ENCODE data around the gene GPR150. TPM values are rescaled to one million over a fixed set of nuclear protein-coding genes. Genes with fewer than 3 reads are reported as not detected.

The GPR150 gene
- total RNA-seq, 1 donor from 2014 or later: not detected

DNA sequence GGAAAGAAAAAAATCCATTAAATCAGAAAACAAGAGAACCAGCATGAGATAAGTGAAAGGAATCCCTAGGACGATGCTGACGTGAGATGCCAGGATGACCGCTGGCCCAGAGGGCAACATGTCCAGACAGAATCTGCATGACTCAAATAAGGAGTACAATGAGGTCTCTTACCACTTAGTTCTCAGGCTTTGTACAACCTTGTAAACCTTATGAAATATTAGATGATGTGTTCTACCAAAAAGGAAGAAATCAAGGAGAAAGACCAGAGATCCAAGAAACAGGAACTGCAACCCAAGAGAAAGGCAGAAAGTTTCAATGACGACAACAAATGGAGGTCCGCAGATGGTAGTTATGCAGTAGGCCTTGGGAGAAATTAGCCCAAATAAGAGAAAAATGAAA lies 2.8 kb upstream of the GPR150 start:
- TF ChIP-seq, protein P1, sequence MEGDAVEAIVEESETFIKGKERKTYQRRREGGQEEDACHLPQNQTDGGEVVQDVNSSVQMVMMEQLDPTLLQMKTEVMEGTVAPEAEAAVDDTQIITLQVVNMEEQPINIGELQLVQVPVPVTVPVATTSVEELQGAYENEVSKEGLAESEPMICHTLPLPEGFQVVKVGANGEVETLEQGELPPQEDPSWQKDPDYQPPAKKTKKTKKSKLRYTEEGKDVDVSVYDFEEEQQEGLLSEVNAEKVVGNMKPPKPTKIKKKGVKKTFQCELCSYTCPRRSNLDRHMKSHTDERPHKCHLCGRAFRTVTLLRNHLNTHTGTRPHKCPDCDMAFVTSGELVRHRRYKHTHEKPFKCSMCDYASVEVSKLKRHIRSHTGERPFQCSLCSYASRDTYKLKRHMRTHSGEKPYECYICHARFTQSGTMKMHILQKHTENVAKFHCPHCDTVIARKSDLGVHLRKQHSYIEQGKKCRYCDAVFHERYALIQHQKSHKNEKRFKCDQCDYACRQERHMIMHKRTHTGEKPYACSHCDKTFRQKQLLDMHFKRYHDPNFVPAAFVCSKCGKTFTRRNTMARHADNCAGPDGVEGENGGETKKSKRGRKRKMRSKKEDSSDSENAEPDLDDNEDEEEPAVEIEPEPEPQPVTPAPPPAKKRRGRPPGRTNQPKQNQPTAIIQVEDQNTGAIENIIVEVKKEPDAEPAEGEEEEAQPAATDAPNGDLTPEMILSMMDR (conservative IDR thresholded peaks at IDR 0.05): no peak
- H3K27ac Mint-ChIP-seq: no peak overlapping the region
- peaks cover 5% of the 10 kb centered on the region for H3K36me3 Mint-ChIP-seq
- no peak overlapping the region for H3K4me3 Mint-ChIP-seq
- peaks cover 35% of the 10 kb centered on the region for H3K27me3 Mint-ChIP-seq
- H3K4me1 Mint-ChIP-seq (ENCODE audit: unreplicated experiment): peaks cover 12% of the 10 kb centered on the region
- peaks cover 7% of the 10 kb centered on the region for H3K9me3 Mint-ChIP-seq
- no peak for DNase-seq (ENCODE audit: extremely low spot score, unreplicated experiment)

DNA sequence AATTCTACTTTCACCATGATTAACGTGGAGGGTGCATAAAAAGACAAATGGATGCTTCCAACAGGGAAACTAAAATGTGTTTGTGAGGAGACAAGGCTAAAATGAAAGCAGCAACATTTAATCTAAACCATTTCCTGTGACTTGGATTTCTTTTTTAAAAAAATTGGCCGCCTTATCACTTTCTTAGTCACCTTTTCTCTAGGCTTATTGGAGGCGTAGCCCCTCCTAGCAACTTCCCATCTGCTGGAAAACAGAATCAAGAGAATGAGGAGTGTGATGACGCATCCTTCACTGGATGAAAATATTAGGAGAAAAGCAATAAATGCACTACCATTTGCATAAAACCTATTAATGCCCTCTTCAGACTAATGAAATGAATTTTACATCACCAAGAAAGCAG lies 791 bp upstream of the GPR150 start:
- Mint-ChIP-seq H3K9me3 (no peaks in the 10 kb centered on the region), H3K27me3 (peaks cover 56% of the 10 kb centered on the region), H3K4me3 (peak overlapping the region; percentile 90), H3K36me3 (peaks cover 5% of the 10 kb centered on the region), H3K27ac (peak overlapping the region; percentile 64), H3K4me1 (ENCODE audit: unreplicated experiment) (peaks cover 12% of the 10 kb centered on the region)
- TF ChIP-seq, protein P1 (conservative IDR thresholded peaks at IDR 0.05): no peak
- DNase-seq (ENCODE audit: extremely low spot score, unreplicated experiment): no peak

DNA sequence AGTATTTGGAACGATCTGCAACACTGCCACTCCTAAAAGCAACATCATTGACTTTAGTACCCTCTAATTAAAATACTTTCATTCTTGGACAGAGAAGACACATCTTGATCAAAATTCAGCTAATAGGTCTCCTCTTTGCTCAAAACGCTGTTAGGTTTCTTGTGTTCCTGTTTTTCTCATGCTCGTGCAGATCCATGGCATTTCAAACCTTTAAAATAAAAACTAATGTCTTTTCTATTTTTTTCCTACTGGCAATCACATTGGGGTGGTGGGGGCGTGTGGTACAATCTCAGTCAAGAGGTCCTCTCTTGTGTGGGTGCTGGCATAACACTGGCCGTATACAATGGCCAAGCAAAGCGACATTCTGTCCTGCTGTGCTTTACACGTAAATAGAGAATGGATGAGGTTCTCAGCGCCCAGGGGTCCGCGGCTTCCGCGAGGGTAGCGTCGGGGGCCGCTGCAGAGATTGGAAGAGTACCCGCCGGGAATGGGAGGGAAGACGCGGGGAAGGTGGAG lies 315 bp upstream of the GPR150 start:
- Mint-ChIP-seq H3K4me3 (peak overlapping the region; percentile 90), H3K27me3 (peaks cover 60% of the 10 kb centered on the region), H3K9me3 (no peaks in the 10 kb centered on the region), H3K27ac (peak overlapping the region; percentile 8), H3K4me1 (ENCODE audit: unreplicated experiment) (peaks cover 12% of the 10 kb centered on the region), H3K36me3 (peaks cover 5% of the 10 kb centered on the region)
- no peak for DNase-seq (ENCODE audit: extremely low spot score, unreplicated experiment)
- TF ChIP-seq, protein P1 (conservative IDR thresholded peaks at IDR 0.05): no peak

DNA sequence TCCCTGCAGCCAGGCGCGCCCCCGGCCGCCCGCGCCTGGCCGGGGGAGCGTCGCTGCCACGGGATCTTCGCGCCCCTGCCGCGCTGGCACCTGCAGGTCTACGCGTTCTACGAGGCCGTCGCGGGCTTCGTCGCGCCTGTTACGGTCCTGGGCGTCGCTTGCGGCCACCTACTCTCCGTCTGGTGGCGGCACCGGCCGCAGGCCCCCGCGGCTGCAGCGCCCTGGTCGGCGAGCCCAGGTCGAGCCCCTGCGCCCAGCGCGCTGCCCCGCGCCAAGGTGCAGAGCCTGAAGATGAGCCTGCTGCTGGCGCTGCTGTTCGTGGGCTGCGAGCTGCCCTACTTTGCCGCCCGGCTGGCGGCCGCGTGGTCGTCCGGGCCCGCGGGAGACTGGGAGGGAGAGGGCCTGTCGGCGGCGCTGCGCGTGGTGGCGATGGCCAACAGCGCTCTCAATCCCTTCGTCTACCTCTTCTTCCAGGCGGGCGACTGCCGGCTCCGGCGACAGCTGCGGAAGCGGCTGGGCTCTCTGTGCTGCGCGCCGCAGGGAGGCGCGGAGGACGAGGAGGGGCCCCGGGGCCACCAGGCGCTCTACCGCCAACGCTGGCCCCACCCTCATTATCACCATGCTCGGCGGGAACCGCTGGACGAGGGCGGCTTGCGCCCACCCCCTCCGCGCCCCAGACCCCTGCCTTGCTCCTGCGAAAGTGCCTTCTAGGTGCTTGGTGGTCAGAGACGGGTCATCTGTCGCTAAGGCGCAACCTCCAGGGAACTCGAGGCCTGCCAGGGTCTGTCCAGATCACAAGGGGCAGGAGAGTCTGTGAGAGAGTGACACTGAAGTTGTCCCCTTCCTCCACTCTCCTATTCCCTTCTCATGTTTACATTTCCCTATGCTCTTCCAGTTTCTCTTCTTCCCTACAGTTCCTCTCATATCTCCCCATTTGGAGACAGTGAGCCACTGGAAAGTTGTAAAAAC lies 1.3 kb downstream of the GPR150 start:
- H3K36me3 Mint-ChIP-seq: peaks cover 5% of the 10 kb centered on the region
- peaks cover 72% of the 10 kb centered on the region for H3K27me3 Mint-ChIP-seq
- TF ChIP-seq, protein P1 (conservative IDR thresholded peaks at IDR 0.05): peak; percentile 25
- H3K27ac Mint-ChIP-seq: peak overlapping the region; percentile 61
- DNase-seq (ENCODE audit: extremely low spot score, unreplicated experiment): peak; percentile 68
- peak overlapping the region; percentile 89 for H3K4me3 Mint-ChIP-seq
- H3K4me1 Mint-ChIP-seq (ENCODE audit: unreplicated experiment): peaks cover 12% of the 10 kb centered on the region
- no peaks in the 10 kb centered on the region for H3K9me3 Mint-ChIP-seq

DNA sequence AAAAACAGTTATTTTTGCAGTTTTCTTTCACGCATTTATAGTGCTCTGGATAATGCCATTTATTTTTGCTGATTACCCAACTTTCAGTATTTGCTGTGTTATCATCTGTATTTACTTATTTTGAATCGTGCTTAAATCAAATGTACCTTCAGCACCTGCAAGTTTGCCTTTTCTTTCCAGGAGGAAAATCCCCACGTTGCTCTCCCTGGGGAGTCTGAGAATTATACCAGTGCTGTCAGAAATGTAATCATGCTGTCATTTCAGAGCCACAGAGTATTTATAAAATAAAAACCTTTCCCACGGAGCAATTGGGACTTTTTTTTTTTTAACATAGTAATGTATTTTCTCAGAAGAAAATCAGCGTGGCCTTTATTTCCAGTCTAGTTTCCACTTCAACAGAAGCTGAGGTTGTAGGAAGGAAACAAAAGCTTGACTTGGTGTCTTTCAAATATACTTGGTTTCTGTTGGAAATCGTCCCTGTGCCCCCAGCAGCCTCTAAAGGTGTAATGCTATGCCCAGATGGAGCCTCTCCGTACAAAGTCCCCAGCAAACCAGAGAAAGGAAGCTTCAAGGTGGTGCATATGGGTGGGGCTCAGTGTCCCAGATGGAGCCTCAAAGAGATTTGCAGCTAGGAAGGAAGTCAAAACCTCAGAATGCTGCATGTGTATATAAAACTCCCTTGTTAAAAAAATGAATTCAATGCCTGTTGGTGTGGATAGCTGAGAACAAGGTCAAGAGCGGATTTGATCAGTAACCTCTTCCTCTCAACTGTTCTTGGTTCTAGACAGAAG lies 2.1 kb downstream of the GPR150 start:
- Mint-ChIP-seq H3K36me3 (peaks cover 5% of the 10 kb centered on the region), H3K27me3 (peaks cover 70% of the 10 kb centered on the region), H3K4me3 (peak overlapping the region; percentile 89), H3K9me3 (no peaks in the 10 kb centered on the region), H3K27ac (peak overlapping the region; percentile 61), H3K4me1 (ENCODE audit: unreplicated experiment) (peaks cover 12% of the 10 kb centered on the region)
- DNase-seq (ENCODE audit: extremely low spot score, unreplicated experiment): no peak
- TF ChIP-seq, protein P1 (conservative IDR thresholded peaks at IDR 0.05): no peak
